Endothelial cell of umbilical vein (primary cell): ENCODE measurements around the gene TOR1B. TPM values are rescaled to one million over a fixed set of nuclear protein-coding genes. Genes with fewer than 3 reads are reported as not detected.

Experiments used
- BruUV-seq: library from RNA; stranded (reverse); fragments of 400-500 nt; replicated peaks from 2 replicates; lab custom pipeline; 2021; lab: Mats Ljungman, UMichigan
- CTCF ChIA-PET: fragments of 300-600, 350-600 bp; sonication (Branson Sonifier 250); formaldehyde crosslinking; loops from one replicate; lab custom pipeline; 2021; ENCODE audit warnings: antibody characterized with exemption, inconsistent platforms; lab: Charles Lee
- POLR2A ChIA-PET: fragments of 300-600, 350-600 bp; sonication (Branson Sonifier 250); formaldehyde crosslinking; loops from one replicate; lab custom pipeline; 2021; ENCODE audit warnings: antibody characterized with exemption, inconsistent platforms; lab: Charles Lee
- DNase-seq: peaks from one replicate; pipeline ENCODE4 v3.0.0-alpha.2; 2011; ENCODE audit warnings: low read depth, low spot score
- FAIRE-seq: peaks from 2 replicates; lab custom pipeline; 2011; peaks lifted over from hg19 to GRCh38; lab: Jason Lieb, UNC
- H2AFZ ChIP-seq: 2 replicates; pipeline ENCODE4 v1.6.0; 2012; ENCODE audit warnings: low read depth, low read length, control low read depth, inconsistent platforms
- H3K27ac ChIP-seq: 2 replicates; pipeline ENCODE4 v1.5.1; 2011; ENCODE audit warnings: low read depth, mild to moderate bottlenecking, control low read depth, low read length, moderate library complexity; ENCODE audit not compliant: insufficient read depth
- H3K27me3 ChIP-seq, 2 experiments: 2 replicates each; pipeline versions ENCODE4 v1.6.0 to v1.6.1; 2011; ENCODE audit warnings: low read length in 2 of 2, mixed read lengths in 1 of 2; ENCODE audit not compliant: control insufficient read depth in 2 of 2, insufficient read depth in 2 of 2
- H3K36me3 ChIP-seq, 2 experiments: 2 replicates in 1 of 2; 3 replicates in 1 of 2; pipeline ENCODE4 v1.5.1; 2011; ENCODE audit warnings: low read length in 2 of 2, mild to moderate bottlenecking in 1 of 2, moderate library complexity in 1 of 2; ENCODE audit not compliant: control insufficient read depth in 2 of 2, insufficient read depth in 2 of 2; ENCODE audit errors: extremely low read depth in 1 of 2
- H3K4me1 ChIP-seq: 3 replicates; pipeline ENCODE4 v1.5.1; 2011; ENCODE audit warnings: mild to moderate bottlenecking, low read length; ENCODE audit not compliant: control insufficient read depth, insufficient read depth; ENCODE audit errors: extremely low read depth
- H3K4me2 ChIP-seq: 2 replicates; pipeline ENCODE4 v1.6.1; 2011; ENCODE audit warnings: low read length, control low read depth, mixed read lengths; ENCODE audit not compliant: insufficient read depth
- H3K4me3 ChIP-seq, 3 experiments: fragments of 200-600 bp in 1 of 3; sonication (generic), shearing (Covaris generic) in 1 of 3; replicated peaks in 1 of 3; 2 replicates each; pipeline ENCODE4 v1.5.1; 2011 to 2016; ENCODE audit warnings: control low read depth in 3 of 3, low read length in 3 of 3, mild to moderate bottlenecking in 2 of 3, inconsistent platforms in 1 of 3, low read depth in 1 of 3, moderate library complexity in 1 of 3; ENCODE audit not compliant: insufficient read depth in 1 of 3
- H3K79me2 ChIP-seq: 2 replicates; pipeline ENCODE4 v1.6.0; 2012; ENCODE audit warnings: low read length, inconsistent platforms; ENCODE audit not compliant: control insufficient read depth, insufficient read depth
- H3K9ac ChIP-seq: replicated peaks from 2 replicates; pipeline ENCODE3; 2011; ENCODE audit warnings: low read length, control low read depth; ENCODE audit not compliant: insufficient read depth; ENCODE audit errors: extremely low read depth
- H3K9me1 ChIP-seq: replicated peaks from 3 replicates; pipeline ENCODE4 v1.6.0; 2011; ENCODE audit warnings: mild to moderate bottlenecking, low read length; ENCODE audit not compliant: control insufficient read depth, insufficient read depth; ENCODE audit errors: extremely low read depth
- H3K9me3 ChIP-seq: replicated peaks from 2 replicates; pipeline ENCODE4 v1.5.1; 2012; ENCODE audit warnings: low read length, inconsistent platforms; ENCODE audit not compliant: control insufficient read depth, insufficient read depth
- H4K20me1 ChIP-seq: replicated peaks from 2 replicates; pipeline ENCODE3; 2011; ENCODE audit warnings: mild to moderate bottlenecking, low read length; ENCODE audit not compliant: control insufficient read depth, insufficient read depth; ENCODE audit errors: extremely low read depth
- EZH2 ChIP-seq: IDR thresholded peaks from 2 replicates; pipeline ENCODE4 v1.6.1; 2012; ENCODE audit warnings: borderline replicate concordance, low read depth, mild to moderate bottlenecking, moderate library complexity, low read length, inconsistent platforms; ENCODE audit not compliant: severe bottlenecking
- FOS ChIP-seq: IDR thresholded peaks from 2 replicates; pipeline ENCODE4 v1.6.1; 2011; ENCODE audit warnings: mild to moderate bottlenecking, low read length, moderate library complexity, borderline replicate concordance; ENCODE audit not compliant: insufficient read depth
- GATA2 ChIP-seq: IDR thresholded peaks from 2 replicates; pipeline ENCODE4 v1.7.0; 2011; ENCODE audit warnings: low read depth, mild to moderate bottlenecking, moderate library complexity, mixed read lengths, low read length; ENCODE audit not compliant: insufficient read length, insufficient read depth
- JUN ChIP-seq: IDR thresholded peaks from 2 replicates; pipeline ENCODE4 v1.6.1; 2011; ENCODE audit warnings: borderline replicate concordance, low read depth; ENCODE audit not compliant: insufficient read length, insufficient read depth
- MYC ChIP-seq: IDR thresholded peaks from one replicate; pipeline ENCODE4 v1.6.1; 2011; ENCODE audit warnings: mild to moderate bottlenecking, low read depth, low read length
- POLR2A ChIP-seq: IDR thresholded peaks from 2 replicates; pipeline ENCODE4 v1.6.1; 2012; ENCODE audit warnings: low read depth, mild to moderate bottlenecking, control low read depth, low read length
- POLR2AphosphoS5 ChIP-seq: IDR thresholded peaks from 2 replicates; pipeline ENCODE4 v1.6.1; 2012; ENCODE audit warnings: low read depth, mild to moderate bottlenecking, control low read depth, low read length, moderate library complexity; ENCODE audit not compliant: insufficient read depth
- dilution Hi-C: fragments of 300-500 bp; cut with MboI; formaldehyde crosslinking; loops from one replicate; pipeline ENCODE4 v1.15.0; 2019; ENCODE audit warnings: low sequenced_read_pairs; ENCODE audit not compliant: extremely low pct_ligation_motif_present
- intact Hi-C: fragments of 100-400 bp; cut with micrococcal nuclease; formaldehyde crosslinking; loops from one replicate; pipeline ENCODE4 v1.10.0; 2022
- polyA plus RNA-seq, 4 experiments: library from polyadenylated mRNA; depleted of rRNA in 3 of 4; stranded (reverse) in 3 of 4; unstranded in 1 of 4; fragments of >200 nt; gene quantifications; 2 replicates each; pipeline versions ENCODE4 v1.2.1 to v1.2.3, GENCODE V29; 2011 to 2012; ENCODE audit warnings: missing spikeins in 1 of 4
- total RNA-seq: library from RNA; stranded (reverse); gene quantifications from 2 replicates; pipeline ENCODE4 v1.2.3, GENCODE V29; 2021
- TF ChIP-seq, protein P1 (sequence below), 2 donors: IDR thresholded peaks; 1 replicate in 1 of 2; 2 replicates in 1 of 2; pipeline ENCODE4 v1.5.1; 2011; ENCODE audit warnings: low read length in 2 of 2, mild to moderate bottlenecking in 2 of 2, moderate library complexity in 2 of 2, control low read depth in 1 of 2, inconsistent platforms in 1 of 2, low read depth in 1 of 2; ENCODE audit not compliant: insufficient read depth in 1 of 2; ENCODE audit errors: extremely low read depth in 1 of 2
- TF ChIP-seq, protein P2 (sequence below): IDR thresholded peaks from 2 replicates; pipeline ENCODE4 v1.6.1; 2011; ENCODE audit not compliant: insufficient read depth, insufficient read length

The TOR1B gene
- total and polyA plus RNA-seq, 2 donors (not counting 3 experiments of a cell fraction or from before 2014, with no cell fraction given) = 27.0 to 29.5 TPM

DNA sequence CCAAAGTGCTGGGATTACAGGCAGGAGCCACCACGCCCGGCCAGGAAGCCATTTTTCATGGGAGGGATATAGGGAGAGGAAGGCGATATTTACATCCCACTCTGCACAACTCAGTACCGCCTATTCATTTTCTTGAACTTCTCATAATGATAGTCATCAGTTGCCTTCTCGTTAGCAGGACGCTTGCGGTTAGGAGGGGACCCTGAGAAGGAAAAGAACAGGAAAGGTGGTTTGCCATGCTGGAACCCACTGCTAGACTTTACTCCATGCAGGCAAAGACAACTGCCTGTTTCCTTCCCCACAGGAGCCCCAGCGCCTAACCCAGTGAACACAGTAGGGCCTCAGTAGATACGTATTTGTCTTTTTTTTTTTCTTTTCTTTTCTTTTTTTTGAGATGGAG is 25.1 kb downstream of the TOR1B start:
- H3K9me3 ChIP-seq = no peaks in the 10 kb centered on the region
- no peak overlapping the region for H3K9ac ChIP-seq
- H4K20me1 ChIP-seq = no peaks in the 10 kb centered on the region
- FAIRE-seq = no peak
- H3K27ac ChIP-seq = no peak overlapping the region
- intact Hi-C loops = no loop called here
- no peak for DNase-seq
- H3K4me1 ChIP-seq = no peaks in the 10 kb centered on the region
- H3K27me3 ChIP-seq = no peaks in the 10 kb centered on the region
- POLR2A ChIA-PET = no interaction called here
- TF ChIP-seq FOS (no peak), JUN (no peak), POLR2AphosphoS5 (no peak), POLR2A (no peak), GATA2 (no peak), MYC (no peak), EZH2 (no peak)
- TF ChIP-seq, protein P1, sequence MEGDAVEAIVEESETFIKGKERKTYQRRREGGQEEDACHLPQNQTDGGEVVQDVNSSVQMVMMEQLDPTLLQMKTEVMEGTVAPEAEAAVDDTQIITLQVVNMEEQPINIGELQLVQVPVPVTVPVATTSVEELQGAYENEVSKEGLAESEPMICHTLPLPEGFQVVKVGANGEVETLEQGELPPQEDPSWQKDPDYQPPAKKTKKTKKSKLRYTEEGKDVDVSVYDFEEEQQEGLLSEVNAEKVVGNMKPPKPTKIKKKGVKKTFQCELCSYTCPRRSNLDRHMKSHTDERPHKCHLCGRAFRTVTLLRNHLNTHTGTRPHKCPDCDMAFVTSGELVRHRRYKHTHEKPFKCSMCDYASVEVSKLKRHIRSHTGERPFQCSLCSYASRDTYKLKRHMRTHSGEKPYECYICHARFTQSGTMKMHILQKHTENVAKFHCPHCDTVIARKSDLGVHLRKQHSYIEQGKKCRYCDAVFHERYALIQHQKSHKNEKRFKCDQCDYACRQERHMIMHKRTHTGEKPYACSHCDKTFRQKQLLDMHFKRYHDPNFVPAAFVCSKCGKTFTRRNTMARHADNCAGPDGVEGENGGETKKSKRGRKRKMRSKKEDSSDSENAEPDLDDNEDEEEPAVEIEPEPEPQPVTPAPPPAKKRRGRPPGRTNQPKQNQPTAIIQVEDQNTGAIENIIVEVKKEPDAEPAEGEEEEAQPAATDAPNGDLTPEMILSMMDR (IDR thresholded peaks at IDR 0.05; ENCODE audit: extremely low read depth in 1 of 2, insufficient read depth in 1 of 2, low read depth in 1 of 2, low read length in 2 of 2) = no peak
- TF ChIP-seq, protein P2, sequence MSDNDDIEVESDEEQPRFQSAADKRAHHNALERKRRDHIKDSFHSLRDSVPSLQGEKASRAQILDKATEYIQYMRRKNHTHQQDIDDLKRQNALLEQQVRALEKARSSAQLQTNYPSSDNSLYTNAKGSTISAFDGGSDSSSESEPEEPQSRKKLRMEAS = no peak
- H2AFZ ChIP-seq = no peak overlapping the region
- H3K4me3 ChIP-seq = no peak overlapping the region
- no peak overlapping the region for H3K4me2 ChIP-seq
- H3K9me1 ChIP-seq = no peaks in the 10 kb centered on the region
- CTCF ChIA-PET = no interaction called here
- BruUV-seq = no TSS peak
- H3K36me3 ChIP-seq = peaks cover 10 to 13% of the 10 kb centered on the region in 2 experiments
- dilution Hi-C loops = no loop called here
- peaks cover 2% of the 10 kb centered on the region for H3K79me2 ChIP-seq
